Muscle layer of colon (tissue), 2 donors: Measurements from ENCODE around the gene ANKMY1.

Source experiments
- H3K27ac ChIP-seq: one replicate; pipeline ENCODE4 v1.7.0; 2013; ENCODE audit warnings: low read depth, mild to moderate bottlenecking, low read length, moderate library complexity
- H3K27me3 ChIP-seq, 2 donors: one replicate each; pipeline ENCODE4 v1.7.0; 2013; ENCODE audit warnings: low read length in 2 of 2, mild to moderate bottlenecking in 2 of 2; ENCODE audit not compliant: insufficient read depth in 2 of 2, control insufficient read depth in 1 of 2
- H3K36me3 ChIP-seq: one replicate; pipeline ENCODE4 v1.7.0; 2013; ENCODE audit warnings: mild to moderate bottlenecking, low read length; ENCODE audit not compliant: insufficient read depth
- H3K4me1 ChIP-seq: one replicate; pipeline ENCODE4 v1.7.0; 2013; ENCODE audit warnings: mild to moderate bottlenecking, low read length; ENCODE audit not compliant: insufficient read depth
- H3K4me3 ChIP-seq, 2 donors: one replicate each; pipeline ENCODE4 v1.7.0; 2013; ENCODE audit warnings: low read length in 2 of 2, low read depth in 1 of 2, mild to moderate bottlenecking in 1 of 2, moderate library complexity in 1 of 2
- H3K9ac ChIP-seq: one replicate; pipeline ENCODE4 v1.7.0; 2013; ENCODE audit warnings: low read length
- H3K9me3 ChIP-seq: one replicate; pipeline ENCODE4 v1.7.0; 2013; ENCODE audit warnings: mild to moderate bottlenecking, low read length
- donor health status: abdominal sarcoma.
- donor health status: Adenocarcinoma of cecum.

Gene ANKMY1

GRCh38 chr2:240452462-240453256, 105.1 kb downstream of the ANKMY1 start:
- Histone ChIP-seq H3K27me3 (peaks cover 0 to 16% of the 10 kb centered on the region in 2 donors), H3K4me1 (peaks cover 12% of the 10 kb centered on the region), H3K4me3 (peak overlapping the region; percentile 32 to 50), H3K36me3 (no peaks in the 10 kb centered on the region), H3K27ac (no peak overlapping the region), H3K9me3 (no peaks in the 10 kb centered on the region), H3K9ac (no peak overlapping the region)

- H3K9ac ChIP-seq = no peak overlapping the region
- no peak overlapping the region for H3K27ac ChIP-seq
Observed at GRCh38 chr2:240451791-240452461, 105.9 kb downstream of the ANKMY1 start.

GRCh38 chr2:240451108-240451611, 106.6 kb downstream of the ANKMY1 start:
- no peaks in the 10 kb centered on the region for H3K9me3 ChIP-seq
- no peak overlapping the region for H3K27ac ChIP-seq
- H3K36me3 ChIP-seq = no peaks in the 10 kb centered on the region
- H3K4me1 ChIP-seq = peaks cover 12% of the 10 kb centered on the region
- no peak overlapping the region for H3K9ac ChIP-seq
- peaks cover 0 to 16% of the 10 kb centered on the region in 2 donors for H3K27me3 ChIP-seq
- H3K4me3 ChIP-seq = no peak overlapping the region

More at GRCh38 chr2:240451791-240452461, 105.9 kb downstream of the ANKMY1 start:
- Histone ChIP-seq H3K4me1 (peaks cover 12% of the 10 kb centered on the region), H3K9me3 (no peaks in the 10 kb centered on the region), H3K36me3 (no peaks in the 10 kb centered on the region), H3K27me3 (peaks cover 0 to 16% of the 10 kb centered on the region in 2 donors), H3K4me3 (peak overlapping the region in 1 of 2 donors; percentile 32)

- Histone ChIP-seq H3K4me1 (peaks cover 12% of the 10 kb centered on the region), H3K36me3 (no peaks in the 10 kb centered on the region), H3K9ac (no peak overlapping the region), H3K9me3 (no peaks in the 10 kb centered on the region), H3K27ac (no peak overlapping the region), H3K27me3 (peaks cover 0 to 16% of the 10 kb centered on the region in 2 donors), H3K4me3 (no peak overlapping the region)
Observed at GRCh38 chr2:240450532-240451107, 107.2 kb downstream of the ANKMY1 start.

GRCh38 chr2:240449764-240450531, 107.8 kb downstream of the ANKMY1 start:
- H3K27ac ChIP-seq = no peak overlapping the region
- no peak overlapping the region for H3K4me3 ChIP-seq
- no peaks in the 10 kb centered on the region for H3K9me3 ChIP-seq
- H3K4me1 ChIP-seq = peaks cover 12% of the 10 kb centered on the region
- H3K36me3 ChIP-seq = no peaks in the 10 kb centered on the region
- H3K27me3 ChIP-seq = peaks cover 0 to 16% of the 10 kb centered on the region in 2 donors
- no peak overlapping the region for H3K9ac ChIP-seq

GRCh38 chr2:240448387-240449274, 109.2 kb downstream of the ANKMY1 start:
- no peak overlapping the region for H3K27ac ChIP-seq
- no peaks in the 10 kb centered on the region for H3K36me3 ChIP-seq
- peaks cover 0 to 12% of the 10 kb centered on the region in 2 donors for H3K27me3 ChIP-seq
- no peak overlapping the region for H3K4me3 ChIP-seq
- no peak overlapping the region for H3K9ac ChIP-seq
- peaks cover 12% of the 10 kb centered on the region for H3K4me1 ChIP-seq
- no peaks in the 10 kb centered on the region for H3K9me3 ChIP-seq

GRCh38 chr2:240447934-240448333, 109.9 kb downstream of the ANKMY1 start:
- Histone ChIP-seq H3K9ac (no peak overlapping the region), H3K9me3 (no peaks in the 10 kb centered on the region), H3K36me3 (no peaks in the 10 kb centered on the region), H3K4me1 (peaks cover 12% of the 10 kb centered on the region), H3K4me3 (no peak overlapping the region), H3K27me3 (peaks cover 0 to 12% of the 10 kb centered on the region in 2 donors), H3K27ac (no peak overlapping the region)

GRCh38 chr2:240447331-240447730, 110.5 kb downstream of the ANKMY1 start:
- no peaks in the 10 kb centered on the region for H3K9me3 ChIP-seq
- peaks cover 12% of the 10 kb centered on the region for H3K4me1 ChIP-seq
- H3K4me3 ChIP-seq = no peak overlapping the region
- H3K27me3 ChIP-seq = peaks cover 0 to 12% of the 10 kb centered on the region in 2 donors
- H3K27ac ChIP-seq = no peak overlapping the region
- no peak overlapping the region for H3K9ac ChIP-seq
- no peaks in the 10 kb centered on the region for H3K36me3 ChIP-seq

- H3K27me3 ChIP-seq = peaks cover 0 to 8% of the 10 kb centered on the region in 2 donors
- no peak overlapping the region for H3K27ac ChIP-seq
- H3K9ac ChIP-seq = no peak overlapping the region
- no peaks in the 10 kb centered on the region for H3K9me3 ChIP-seq
- H3K4me1 ChIP-seq = peaks cover 7% of the 10 kb centered on the region
- H3K4me3 ChIP-seq = no peak overlapping the region
- H3K36me3 ChIP-seq = no peaks in the 10 kb centered on the region
Observed at GRCh38 chr2:240446664-240447175, 111.1 kb downstream of the ANKMY1 start.

- Histone ChIP-seq H3K27ac (no peak overlapping the region), H3K27me3 (peaks cover 0 to 2% of the 10 kb centered on the region in 2 donors), H3K4me3 (no peak overlapping the region), H3K4me1 (peaks cover 4% of the 10 kb centered on the region), H3K9me3 (no peaks in the 10 kb centered on the region), H3K9ac (no peak overlapping the region), H3K36me3 (no peaks in the 10 kb centered on the region)
Observed at GRCh38 chr2:240445961-240446663, 111.7 kb downstream of the ANKMY1 start.
